HG03175 (cell line): ENCODE results near the gene LINGO4.

Experiments
- ATAC-seq: cut with Tn5 transposase; IDR thresholded peaks from one replicate; pipeline ENCODE4 v1.9.1; 2021; ENCODE audit warnings: mild to moderate bottlenecking, moderate library complexity; ENCODE audit not compliant: unreplicated experiment

The LINGO4 gene

GRCh38 chr1:151833172-151833900, 28.1 kb upstream of the LINGO4 start:
- no peak for ATAC-seq

DNA sequence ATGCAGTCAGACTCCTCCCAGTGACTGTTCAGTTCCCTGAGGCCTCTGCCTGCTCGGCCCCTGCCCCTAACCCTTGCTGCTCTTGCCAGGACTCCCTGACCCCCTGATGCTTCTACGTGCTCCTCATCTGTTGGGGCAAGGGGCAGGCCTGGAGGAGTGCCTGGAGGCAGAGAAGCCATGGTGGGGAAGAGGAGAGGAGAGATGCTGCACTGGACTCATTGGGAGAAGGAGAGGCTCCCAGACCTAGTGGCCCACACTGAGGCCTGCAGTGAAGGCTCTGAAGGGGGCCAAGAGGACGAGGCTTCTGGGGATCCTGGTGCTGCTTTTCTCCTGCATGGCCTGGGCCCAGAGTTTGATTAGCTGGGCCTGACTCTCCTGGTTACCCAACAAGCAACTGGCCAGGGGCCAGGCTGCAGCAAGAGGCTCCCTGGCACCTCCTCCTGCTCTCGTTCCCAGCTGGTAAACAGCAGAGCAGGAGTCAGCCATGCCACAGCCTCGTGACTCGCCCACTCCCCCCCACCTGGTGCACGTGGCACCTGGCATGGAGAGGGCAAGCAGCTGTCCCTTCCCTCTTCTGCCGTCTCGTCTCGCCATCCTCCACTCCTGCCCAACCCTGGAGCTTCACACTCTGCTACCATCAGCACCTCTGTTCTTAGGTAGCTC, 27.2 kb upstream of the LINGO4 start:
- no peak for ATAC-seq

DNA sequence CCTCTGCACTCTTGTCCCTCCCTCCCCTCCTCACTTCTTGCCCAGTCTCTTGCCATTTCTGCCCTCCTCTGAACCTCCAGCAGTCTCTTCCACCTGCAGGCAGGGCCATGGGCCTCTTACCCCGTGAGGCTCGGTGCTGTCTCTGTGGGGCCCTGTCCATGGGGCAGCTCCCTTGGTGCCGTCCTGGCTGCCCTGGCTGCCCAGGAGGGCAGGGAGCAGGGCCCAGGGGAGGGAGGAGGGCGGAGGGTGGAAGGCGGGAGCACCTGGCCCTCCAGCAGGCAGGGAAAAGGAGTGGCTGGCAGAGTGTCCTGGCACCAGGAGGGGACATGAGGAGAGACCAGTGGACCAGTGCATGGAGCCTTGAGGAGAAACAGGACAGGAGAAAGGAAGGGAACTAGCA, 26.4 kb upstream of the LINGO4 start, which contains the start of gene RORC:
RORC (minus strand) TSS at position 198 of the 400 bp plus-strand sequence; CDS start at position 160, 38 bp downstream.
- no peak for ATAC-seq

GRCh38 chr1:151831256-151831591, 26.0 kb upstream of the LINGO4 start:
- ATAC-seq: no peak

- no peak for ATAC-seq
Observed at GRCh38 chr1:151830055-151830454, 24.8 kb upstream of the LINGO4 start.

DNA sequence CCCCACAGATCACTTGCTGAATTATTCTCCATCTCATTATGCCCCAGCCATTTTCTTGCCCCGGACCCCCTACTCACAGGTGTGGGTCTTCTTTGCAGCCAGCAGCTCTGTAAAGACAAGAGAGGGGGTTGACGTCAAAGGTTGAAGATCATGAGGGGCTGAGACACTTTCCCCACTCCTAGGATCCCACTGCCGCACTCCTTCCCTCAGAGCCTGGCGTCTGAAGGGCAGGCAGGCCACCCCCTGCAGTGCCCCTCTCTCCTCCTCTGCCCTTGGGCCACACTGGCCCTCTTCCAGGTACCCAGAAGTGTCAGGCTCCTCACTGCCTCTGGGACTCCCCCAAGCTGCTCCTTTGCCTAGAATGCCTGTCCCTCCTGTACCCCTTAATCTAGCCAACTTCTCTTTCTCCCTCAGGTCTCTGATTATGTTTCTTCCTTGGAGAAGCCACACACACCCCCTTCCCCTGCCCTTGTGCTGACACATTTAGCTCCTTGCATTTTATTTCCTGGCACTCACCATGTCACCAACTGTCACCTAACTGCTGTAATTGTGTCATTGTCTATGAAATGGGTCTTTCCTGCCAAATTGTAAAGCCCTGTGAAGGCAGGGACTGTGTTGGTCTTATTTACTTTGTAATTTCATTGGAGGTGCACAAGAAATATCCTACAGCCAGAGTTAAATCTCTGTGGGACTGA, 24.3 kb upstream of the LINGO4 start:
- no peak for ATAC-seq

- ATAC-seq: no peak
Observed at GRCh38 chr1:151828921-151829320, 23.7 kb upstream of the LINGO4 start.

- no peak for ATAC-seq
Observed at GRCh38 chr1:151827853-151828252, 22.6 kb upstream of the LINGO4 start.

- no peak for ATAC-seq
Observed at GRCh38 chr1:151825751-151826660, 20.8 kb upstream of the LINGO4 start.

DNA sequence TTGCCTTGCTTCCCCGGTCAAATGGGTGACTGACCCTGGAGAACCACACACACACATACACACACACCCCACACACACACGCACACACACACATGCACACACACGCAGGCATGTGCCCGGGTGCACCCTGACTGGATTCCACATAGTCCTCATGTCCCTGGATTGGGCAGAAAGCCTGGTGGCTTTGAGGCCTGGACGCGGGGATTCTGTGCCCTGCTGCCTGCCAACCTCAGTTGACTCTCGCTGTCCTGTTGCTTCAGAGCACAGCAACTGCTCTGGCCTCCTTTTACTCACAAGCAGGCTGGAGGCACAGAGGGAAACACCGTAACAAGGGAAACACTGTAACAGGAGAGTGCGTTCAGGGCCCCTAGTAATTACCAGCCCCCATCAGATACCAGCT, 20.0 kb upstream of the LINGO4 start:
- ATAC-seq: no peak

GRCh38 chr1:151823175-151823574, 18.0 kb upstream of the LINGO4 start:
- no peak for ATAC-seq

DNA sequence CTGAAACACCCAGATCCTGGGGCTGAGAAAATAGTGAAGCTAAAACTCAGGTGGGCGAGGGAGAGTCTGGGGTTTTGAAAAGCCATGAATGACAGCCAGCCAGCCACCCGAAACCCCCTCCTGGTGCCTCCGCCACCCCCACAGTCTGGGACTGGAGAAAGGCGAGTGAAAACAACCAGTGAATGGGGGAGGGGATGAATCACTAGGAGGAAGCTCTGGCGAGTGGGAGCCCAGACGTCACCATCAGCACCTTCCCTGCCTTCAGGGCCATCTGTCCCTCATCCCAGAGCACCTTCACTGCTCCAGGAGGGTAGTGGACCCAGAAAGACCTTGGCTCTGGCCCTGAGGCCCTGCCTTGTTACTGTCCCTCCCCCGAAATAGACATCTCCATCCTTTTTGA, 17.2 kb upstream of the LINGO4 start:
- ATAC-seq: no peak

DNA sequence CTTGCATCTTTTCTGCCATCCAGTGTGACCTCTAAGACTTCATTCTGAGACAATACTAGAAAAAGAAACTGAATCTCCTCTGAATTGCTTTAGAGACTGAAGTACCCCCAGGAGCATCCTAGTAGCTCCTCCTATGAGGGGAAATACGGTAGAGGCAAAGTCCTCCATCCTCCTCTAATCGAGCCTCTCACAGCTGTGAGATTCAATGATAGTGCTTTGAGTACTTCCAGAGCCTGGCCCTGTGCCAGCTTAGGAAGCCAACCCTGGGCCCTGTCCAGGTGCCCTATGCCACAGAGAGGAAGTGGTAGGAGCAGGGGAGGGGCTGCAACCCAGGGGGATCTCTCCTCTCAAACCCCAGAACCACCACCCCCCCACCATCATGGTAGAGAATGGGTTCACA, 15.7 kb upstream of the LINGO4 start:
- ATAC-seq: no peak

DNA sequence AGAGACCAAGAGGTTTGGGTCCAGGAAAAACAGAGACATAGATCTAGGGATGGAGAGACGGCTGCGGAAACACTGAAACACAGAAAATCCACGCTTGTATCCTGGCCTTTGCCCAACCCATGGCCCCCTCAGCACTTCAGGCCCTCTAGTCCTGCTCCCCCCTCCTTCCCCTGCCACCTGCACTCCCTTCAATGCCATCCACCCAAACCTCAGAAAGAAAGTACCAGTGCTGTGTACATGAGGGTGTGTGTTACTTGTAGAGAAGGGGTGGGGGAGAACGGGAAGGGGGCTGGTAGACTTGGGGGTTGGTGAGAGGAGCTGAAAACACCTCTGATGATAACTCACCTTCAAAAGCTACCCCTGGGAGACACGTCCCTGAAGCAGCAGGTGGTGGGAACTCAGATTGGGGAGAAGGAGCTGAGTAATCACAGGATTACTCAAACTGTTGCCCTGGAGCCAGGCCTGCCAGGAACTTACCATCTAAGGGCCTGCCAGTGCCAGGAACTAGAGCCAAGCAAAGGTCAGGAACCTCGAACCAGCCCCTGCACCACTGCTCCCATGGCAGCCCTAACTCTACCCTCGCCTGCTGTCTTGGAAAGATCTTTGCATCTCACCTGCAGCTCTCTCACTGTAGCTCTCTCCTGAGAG, 14.9 kb upstream of the LINGO4 start:
- no peak for ATAC-seq

DNA sequence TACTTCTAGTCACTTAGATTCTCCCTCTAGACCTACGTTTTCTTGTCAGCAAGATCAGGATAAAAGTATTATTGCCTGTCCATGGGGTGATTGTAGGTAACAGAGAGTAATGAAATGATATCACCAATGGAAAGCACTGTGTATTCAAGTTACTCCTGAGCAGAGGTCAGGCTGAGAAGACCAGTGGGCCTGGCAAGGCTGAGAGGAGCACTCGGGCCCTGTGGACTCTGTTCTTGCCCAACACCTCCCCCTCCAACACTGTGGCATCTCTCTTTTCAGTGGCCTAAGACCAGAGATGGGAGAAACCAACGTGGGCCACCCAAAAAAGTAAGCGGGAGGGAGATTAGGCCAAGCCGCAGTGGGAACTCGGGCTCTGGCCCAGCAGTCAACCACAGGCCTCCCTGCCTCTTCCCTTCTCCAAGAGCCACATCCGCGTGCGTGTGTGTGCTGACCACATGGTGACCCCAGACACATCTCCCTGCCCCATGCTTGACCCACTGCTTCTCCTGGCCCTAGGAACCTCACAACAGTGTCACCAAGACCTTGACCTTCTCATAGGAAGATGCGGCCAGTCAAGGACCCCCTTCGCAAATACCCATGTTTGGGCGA, 14.1 kb upstream of the LINGO4 start:
- no peak for ATAC-seq

DNA sequence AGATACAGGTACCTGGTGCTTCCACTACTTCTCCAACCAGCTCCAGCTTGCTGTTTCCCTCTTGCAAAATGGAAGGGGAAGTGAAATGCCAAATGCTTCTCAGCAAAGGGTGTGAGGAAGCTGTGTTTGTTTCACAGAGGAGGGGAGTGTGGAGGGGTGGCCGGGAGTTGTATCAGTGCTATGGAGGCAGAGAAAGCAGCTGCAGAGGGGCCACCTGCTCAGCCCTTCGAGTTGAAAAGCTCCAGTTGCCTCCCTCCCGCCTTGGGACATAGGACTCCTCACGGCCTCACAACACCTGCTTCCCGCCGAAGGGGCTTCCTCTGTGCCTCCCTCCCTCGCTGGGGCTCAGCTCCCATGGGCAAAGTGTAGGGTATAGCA, 12.1 kb upstream of the LINGO4 start:
- ATAC-seq: no peak

DNA sequence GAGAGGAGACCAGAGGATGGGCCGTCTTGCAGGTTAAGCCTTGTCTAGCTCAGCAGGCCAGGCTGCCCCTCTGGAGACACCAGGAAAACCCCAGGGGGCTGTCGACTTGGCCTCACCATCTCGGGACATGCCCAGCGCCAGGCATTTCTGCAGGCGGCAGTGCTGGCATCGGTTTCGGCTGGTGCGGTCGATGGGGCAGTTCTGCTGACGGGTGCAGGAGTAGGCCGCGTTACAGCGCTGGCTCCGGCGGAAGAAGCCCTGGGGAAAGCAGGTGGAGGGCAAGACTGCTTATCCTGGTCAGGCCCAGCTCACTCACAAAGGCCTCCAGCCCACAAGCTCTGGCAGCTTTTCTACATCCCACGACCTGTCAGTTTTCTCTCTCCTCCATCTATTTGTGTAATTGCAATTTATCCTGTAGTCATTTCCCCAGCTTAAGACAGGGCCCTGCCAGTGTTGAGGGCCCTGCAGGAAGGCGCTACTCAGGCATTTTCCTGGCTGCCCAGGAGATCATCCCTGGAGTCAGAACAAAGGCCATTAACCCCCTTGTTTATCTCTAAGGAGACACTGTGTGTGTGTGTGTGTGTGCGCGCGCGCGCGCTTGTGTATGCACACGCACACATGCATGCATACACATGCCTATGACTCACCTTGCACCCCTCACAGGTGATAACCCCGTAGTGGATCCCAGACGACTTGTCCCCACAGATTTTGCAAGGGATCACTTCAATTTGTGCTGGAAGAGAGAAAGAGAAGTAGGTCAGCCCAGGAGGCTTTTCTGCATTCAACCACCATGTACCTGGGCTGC, 11.5 kb upstream of the LINGO4 start:
- no peak for ATAC-seq

DNA sequence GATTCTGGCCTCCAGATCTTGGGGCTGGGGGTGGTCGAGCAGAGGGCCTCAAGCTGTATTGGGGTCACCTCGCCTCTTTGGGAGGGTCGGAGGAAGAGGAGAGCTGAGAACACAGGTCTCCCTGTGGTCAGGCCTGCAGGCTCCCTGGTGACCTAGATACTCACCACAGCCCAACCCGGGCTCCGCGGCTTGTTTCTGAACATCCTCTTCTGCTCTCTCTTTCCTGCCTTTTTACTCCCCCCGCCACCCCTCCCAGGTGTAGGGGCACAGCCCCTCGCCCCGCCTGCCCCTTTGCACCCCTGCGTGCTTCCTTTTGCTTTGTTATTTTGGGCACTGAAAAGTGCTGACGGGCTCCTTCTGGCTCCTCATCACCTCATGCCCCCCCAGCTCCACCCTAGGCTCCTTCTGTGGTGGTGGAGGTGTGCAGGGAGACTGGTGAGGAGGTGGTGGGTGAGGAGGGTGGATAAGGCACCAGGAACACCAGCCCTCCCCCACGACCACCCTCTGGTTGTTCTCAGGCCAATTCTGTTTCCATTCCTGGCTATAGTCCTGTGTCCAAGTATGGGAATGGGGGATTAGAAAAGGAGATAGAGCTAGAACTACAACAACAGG, 10.6 kb upstream of the LINGO4 start:
- no peak for ATAC-seq

- no peak for ATAC-seq
Observed at GRCh38 chr1:151814971-151815545, 9.8 kb upstream of the LINGO4 start.
